22Rv1 (cell line): ENCODE results near the gene ZNF865.

Experiments
- ZFX ChIP-seq: fragments of 450-650 bp; IDR thresholded peaks from 2 replicates; pipeline ENCODE4 v1.6.1; 2017; ENCODE audit warnings: antibody characterized with exemption, borderline replicate concordance
- TF ChIP-seq, protein P1 (sequence below): fragments of 450-650 bp; IDR thresholded peaks from 2 replicates; pipeline ENCODE4 v1.5.1; 2017; ENCODE audit warnings: mild to moderate bottlenecking

- TF ChIP-seq, protein P1, sequence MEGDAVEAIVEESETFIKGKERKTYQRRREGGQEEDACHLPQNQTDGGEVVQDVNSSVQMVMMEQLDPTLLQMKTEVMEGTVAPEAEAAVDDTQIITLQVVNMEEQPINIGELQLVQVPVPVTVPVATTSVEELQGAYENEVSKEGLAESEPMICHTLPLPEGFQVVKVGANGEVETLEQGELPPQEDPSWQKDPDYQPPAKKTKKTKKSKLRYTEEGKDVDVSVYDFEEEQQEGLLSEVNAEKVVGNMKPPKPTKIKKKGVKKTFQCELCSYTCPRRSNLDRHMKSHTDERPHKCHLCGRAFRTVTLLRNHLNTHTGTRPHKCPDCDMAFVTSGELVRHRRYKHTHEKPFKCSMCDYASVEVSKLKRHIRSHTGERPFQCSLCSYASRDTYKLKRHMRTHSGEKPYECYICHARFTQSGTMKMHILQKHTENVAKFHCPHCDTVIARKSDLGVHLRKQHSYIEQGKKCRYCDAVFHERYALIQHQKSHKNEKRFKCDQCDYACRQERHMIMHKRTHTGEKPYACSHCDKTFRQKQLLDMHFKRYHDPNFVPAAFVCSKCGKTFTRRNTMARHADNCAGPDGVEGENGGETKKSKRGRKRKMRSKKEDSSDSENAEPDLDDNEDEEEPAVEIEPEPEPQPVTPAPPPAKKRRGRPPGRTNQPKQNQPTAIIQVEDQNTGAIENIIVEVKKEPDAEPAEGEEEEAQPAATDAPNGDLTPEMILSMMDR = no peak
- TF ChIP-seq ZFX = no peak
Measured at GRCh38 chr19:55619286-55619685, 13.8 kb downstream of the ZNF865 start.
